HCT116 (cell line): ENCODE data around the gene XPOT. TPM values are rescaled to one million over a fixed set of nuclear protein-coding genes. Genes with fewer than 3 reads are reported as not detected.

Experiments
- ATAC-seq: fragments of 200-7000 bp; cut with Tn5 transposase; 2 replicates; pipeline ENCODE4 v1.9.1; 2020; ENCODE audit warnings: mild to moderate bottlenecking, moderate library complexity
- BruUV-seq: library from RNA; stranded (reverse); fragments of 400-500 nt; replicated peaks from 2 replicates; lab custom pipeline; 2021; lab: Mats Ljungman, UMichigan
- CTCF ChIA-PET: fragments of 300-600 bp; sonication (Branson Sonifier 250); formaldehyde crosslinking; loops from one replicate; lab custom pipeline; 2021; ENCODE audit warnings: antibody characterized with exemption; lab: Charles Lee
- POLR2A ChIA-PET: fragments of 300-600, 350-600 bp; sonication (Branson Sonifier 250); formaldehyde crosslinking; loops from one replicate; lab custom pipeline; 2021; ENCODE audit warnings: antibody characterized with exemption; lab: Charles Lee
- RAD21 ChIA-PET, 2 experiments: fragments of 300-600 bp; sonication (Branson Sonifier 250); formaldehyde crosslinking; loops; one replicate each; lab custom pipeline; 2023; ENCODE audit warnings: low total read pairs in 2 of 2; ENCODE audit not compliant: uncharacterized antibody in 2 of 2, unreplicated experiment in 2 of 2, low non-redundant PET in 1 of 2; lab: Charles Lee
- DNase-seq: peaks from one replicate; pipeline ENCODE4 v3.0.0-alpha.2; 2010; ENCODE audit warnings: low read depth, low spot score
- H2AFZ ChIP-seq: fragments of 200-600 bp; shearing (Covaris generic), sonication (generic); 2 replicates; pipeline ENCODE4 v1.6.1; 2017; ENCODE audit warnings: low read depth, mixed run types, mixed read lengths, antibody characterized with exemption, low read length; ENCODE audit not compliant: poor library complexity, severe bottlenecking
- H3K27ac ChIP-seq: 2 replicates; pipeline ENCODE4 v1.5.1; 2012; ENCODE audit warnings: low read depth, low read length
- H3K27me3 ChIP-seq: fragments of 200-600 bp; sonication (generic); 2 replicates; pipeline ENCODE4 v1.6.1; 2016; ENCODE audit warnings: mixed run types, low read length, mixed read lengths; ENCODE audit not compliant: insufficient read depth
- H3K36me3 ChIP-seq, 2 experiments: fragments of 200-500 bp in 1 of 2; fragments of 200-600 bp in 1 of 2; sonication (Bioruptor generic) in 1 of 2; sonication (generic) in 1 of 2; 2 replicates each; pipeline versions ENCODE4 v1.5.1 to v1.6.1; 2014 to 2016; ENCODE audit warnings: low read length in 2 of 2, inconsistent platforms in 1 of 2, mixed read lengths in 1 of 2, mixed run types in 1 of 2; ENCODE audit not compliant: insufficient read depth in 2 of 2, control insufficient read depth in 1 of 2
- H3K4me1 ChIP-seq, 2 experiments: fragments of 200-600 bp in 1 of 2; sonication (generic) in 1 of 2; 2 replicates each; pipeline versions ENCODE4 v1.5.1 to v1.6.1; 2012 to 2017; ENCODE audit warnings: low read length in 2 of 2, inconsistent platforms in 1 of 2, mild to moderate bottlenecking in 1 of 2, mixed read lengths in 1 of 2, mixed run types in 1 of 2, moderate library complexity in 1 of 2; ENCODE audit not compliant: insufficient read depth in 2 of 2, control insufficient read depth in 1 of 2
- H3K4me2 ChIP-seq: fragments of 200-600 bp; sonication (generic); 2 replicates; pipeline ENCODE4 v1.6.1; 2017; ENCODE audit warnings: mixed run types, low read length, mixed read lengths
- H3K4me3 ChIP-seq, 2 experiments: fragments of 200-600 bp in 1 of 2; sonication (generic) in 1 of 2; replicated peaks in 1 of 2; 2 replicates each; pipeline ENCODE4 v1.5.1; 2011 to 2016; ENCODE audit warnings: low read length in 2 of 2, control low read depth in 1 of 2, low read depth in 1 of 2, mild to moderate bottlenecking in 1 of 2, mixed read lengths in 1 of 2, mixed run types in 1 of 2
- H3K79me2 ChIP-seq: fragments of 200-600 bp; sonication (generic); 2 replicates; pipeline ENCODE4 v1.6.1; 2017; ENCODE audit warnings: mild to moderate bottlenecking, mixed run types, low read length, moderate library complexity, mixed read lengths; ENCODE audit not compliant: insufficient read depth
- H3K9ac ChIP-seq: fragments of 200-600 bp; sonication (generic); 2 replicates; pipeline ENCODE4 v1.6.1; 2016; ENCODE audit warnings: low read length, mixed read lengths
- H3K9me2 ChIP-seq: fragments of 200-600 bp; sonication (generic), shearing (Covaris generic); 2 replicates; pipeline ENCODE4 v1.6.1; 2017; ENCODE audit warnings: mixed run types, mild to moderate bottlenecking, moderate library complexity; ENCODE audit not compliant: insufficient read depth
- H3K9me3 ChIP-seq, 2 experiments: fragments of 200-500 bp in 1 of 2; fragments of 200-600 bp in 1 of 2; sonication (Bioruptor generic) in 1 of 2; sonication (generic) in 1 of 2; 2 replicates each; pipeline ENCODE4 v1.6.1; 2014 to 2017; ENCODE audit warnings: low read length in 2 of 2, mixed read lengths in 2 of 2, inconsistent platforms in 1 of 2, low read depth in 1 of 2, mild to moderate bottlenecking in 1 of 2, mixed run types in 1 of 2, moderate library complexity in 1 of 2; ENCODE audit not compliant: control insufficient read depth in 1 of 2, insufficient read depth in 1 of 2
- H4K20me1 ChIP-seq: fragments of 200-600 bp; sonication (generic), shearing (Covaris generic); 2 replicates; pipeline ENCODE4 v1.6.1; 2017; ENCODE audit warnings: mixed run types, mild to moderate bottlenecking, moderate library complexity; ENCODE audit not compliant: insufficient read depth
- CBX3 ChIP-seq: IDR thresholded peaks from 2 replicates; pipeline ENCODE4 v1.6.1; 2012; ENCODE audit warnings: low read depth
- CEBPB ChIP-seq: IDR thresholded peaks from 2 replicates; pipeline ENCODE4 v1.6.1; 2012; ENCODE audit warnings: low read depth
- EGR1 ChIP-seq: IDR thresholded peaks from 2 replicates; pipeline ENCODE4 v1.6.1; 2012; ENCODE audit warnings: low read depth
- ELF1 ChIP-seq: IDR thresholded peaks from 2 replicates; pipeline ENCODE4 v1.6.1; 2012; ENCODE audit warnings: low read depth, borderline replicate concordance
- EZH2 ChIP-seq: fragments of 200-600 bp; sonication (generic); IDR thresholded peaks from 2 replicates; pipeline ENCODE4 v1.6.1; 2017; ENCODE audit warnings: antibody characterized with exemption, mixed run types
- EZH2phosphoT487 ChIP-seq: fragments of 200-600 bp; IDR thresholded peaks from 2 replicates; pipeline ENCODE4 v1.6.1; 2018; ENCODE audit warnings: antibody characterized with exemption, borderline replicate concordance
- FOSL1 ChIP-seq: IDR thresholded peaks from 2 replicates; pipeline ENCODE4 v1.6.1; 2012; ENCODE audit warnings: low read depth
- MAX ChIP-seq: IDR thresholded peaks from 2 replicates; pipeline ENCODE4 v1.6.1; 2012
- POLR2A ChIP-seq: IDR thresholded peaks from 2 replicates; pipeline ENCODE4 v1.7.0; 2011; ENCODE audit warnings: borderline replicate concordance; ENCODE audit not compliant: insufficient read depth, insufficient read length; ENCODE audit errors: extremely low read depth
- POLR2AphosphoS5 ChIP-seq: IDR thresholded peaks from 2 replicates; pipeline ENCODE4 v1.6.1; 2011; ENCODE audit warnings: mild to moderate bottlenecking, low read depth, low read length, moderate library complexity
- REST ChIP-seq: IDR thresholded peaks from 2 replicates; pipeline ENCODE4 v1.6.1; 2012; ENCODE audit warnings: low read depth
- SIN3A ChIP-seq: IDR thresholded peaks from 2 replicates; pipeline ENCODE4 v1.6.1; 2012; ENCODE audit warnings: low read depth
- SP1 ChIP-seq: IDR thresholded peaks from 2 replicates; pipeline ENCODE4 v1.6.1; 2012; ENCODE audit warnings: low read depth
- SRF ChIP-seq: IDR thresholded peaks from 2 replicates; pipeline ENCODE4 v1.6.1; 2012; ENCODE audit warnings: low read depth
- TCF7L2 ChIP-seq: IDR thresholded peaks from 2 replicates; pipeline ENCODE4 v1.7.0; 2011; ENCODE audit warnings: borderline replicate concordance, inconsistent platforms; ENCODE audit not compliant: insufficient read depth, insufficient read length; ENCODE audit errors: extremely low read depth
- YY1 ChIP-seq: IDR thresholded peaks from 2 replicates; pipeline ENCODE4 v1.6.1; 2011; ENCODE audit warnings: low read length, low read depth, moderate library complexity, mild to moderate bottlenecking; ENCODE audit not compliant: insufficient replicate concordance; ENCODE audit errors: extremely low read depth
- ZBTB33 ChIP-seq: IDR thresholded peaks from 2 replicates; pipeline ENCODE4 v1.6.1; 2011; ENCODE audit warnings: mild to moderate bottlenecking, low read length, moderate library complexity; ENCODE audit not compliant: insufficient replicate concordance; ENCODE audit errors: extremely low read depth
- ZFX ChIP-seq: fragments of 450-650 bp; IDR thresholded peaks from 2 replicates; pipeline ENCODE4 v1.6.1; 2017
- ZNF274 ChIP-seq: fragments of 200-500 bp; sonication (Bioruptor generic); IDR thresholded peaks from 2 replicates; pipeline ENCODE4 v1.6.1; 2014; ENCODE audit warnings: mild to moderate bottlenecking, low read depth, low read length, inconsistent platforms
- intact Hi-C: fragments of 100-400 bp; cut with micrococcal nuclease; formaldehyde crosslinking; loops from 2 replicates; pipeline ENCODE4 v1.10.0; 2022
- total RNA-seq: library from RNA; stranded (reverse); gene quantifications from one replicate; pipeline ENCODE4 v1.2.1, GENCODE V29; 2021; ENCODE audit not compliant: unreplicated experiment
- TF ChIP-seq, protein P1 (sequence below): IDR thresholded peaks from 2 replicates; pipeline ENCODE4 v1.6.1; 2012

The XPOT gene
- total RNA-seq, 1 experiment from 2014 or later = 120 TPM

DNA sequence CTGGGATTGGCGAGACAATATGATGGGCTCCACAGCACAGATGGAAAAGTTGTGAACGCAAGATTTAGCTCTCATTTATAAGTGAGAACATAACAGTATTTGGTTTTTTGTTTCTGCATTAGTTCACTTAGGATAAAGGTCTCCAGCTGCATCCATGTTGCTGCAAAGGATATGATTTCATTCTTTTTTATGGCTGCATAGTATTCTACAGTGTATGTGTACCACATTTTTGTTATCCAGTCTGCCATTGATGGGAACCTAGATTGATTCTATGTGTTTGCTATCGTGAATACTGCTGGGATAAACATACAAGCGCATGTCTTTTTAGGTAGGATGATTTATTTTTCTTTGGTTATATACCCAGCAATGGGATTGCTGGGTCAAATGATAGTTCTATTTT is 71.3 kb downstream of the XPOT start:
- H3K9me2 ChIP-seq = no peaks in the 10 kb centered on the region
- H3K4me1 ChIP-seq = no peaks in the 10 kb centered on the region
- RAD21 ChIA-PET = no interaction called here
- H2AFZ ChIP-seq = no peak overlapping the region
- DNase-seq (no peak), ATAC-seq (no peak)
- H3K79me2 ChIP-seq = peaks cover 52% of the 10 kb centered on the region
- no peaks in the 10 kb centered on the region; a peak in 1 of 4 replicates for H3K9me3 ChIP-seq
- TF ChIP-seq EGR1 = no peak
- TF ChIP-seq, protein P1, sequence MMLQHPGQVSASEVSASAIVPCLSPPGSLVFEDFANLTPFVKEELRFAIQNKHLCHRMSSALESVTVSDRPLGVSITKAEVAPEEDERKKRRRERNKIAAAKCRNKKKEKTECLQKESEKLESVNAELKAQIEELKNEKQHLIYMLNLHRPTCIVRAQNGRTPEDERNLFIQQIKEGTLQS = no peak
- TF ChIP-seq ZBTB33 = no peak
- TF ChIP-seq YY1 = no peak
- TF ChIP-seq CEBPB = no peak
- TF ChIP-seq REST = no peak
- no peak for TF ChIP-seq ZFX
- TF ChIP-seq SRF = no peak
- no peak for TF ChIP-seq TCF7L2
- TF ChIP-seq SP1 = no peak
- no peak for TF ChIP-seq FOSL1
- TF ChIP-seq EZH2phosphoT487 = no peak
- no peak for TF ChIP-seq ELF1
- TF ChIP-seq SIN3A = no peak
- no peak for TF ChIP-seq CBX3
- no peak for TF ChIP-seq EZH2
- TF ChIP-seq MAX = no peak
- no peak for TF ChIP-seq ZNF274
- TF ChIP-seq POLR2AphosphoS5 = no peak
- TF ChIP-seq POLR2A = no peak
- H3K36me3 ChIP-seq = peaks cover 31 to 48% of the 10 kb centered on the region in 2 experiments
- H3K4me2 ChIP-seq = no peak overlapping the region
- no peak overlapping the region for H3K9ac ChIP-seq
- H4K20me1 ChIP-seq = 0 out of 2 replicates have a peak, but pooled peaks cover 6% of the 10 kb centered on the region
- CTCF ChIA-PET = no interaction called here
- intact Hi-C loops = no loop called here
- no TSS peak for BruUV-seq
- POLR2A ChIA-PET = no interaction called here
- no peaks in the 10 kb centered on the region for H3K27me3 ChIP-seq
- H3K27ac ChIP-seq = no peak overlapping the region
- H3K4me3 ChIP-seq = no peak overlapping the region
